ENCODE data around the gene OFD1. TPM values are rescaled to one million over a fixed set of nuclear protein-coding genes. Genes with fewer than 3 reads are reported as not detected.

OFD1 gene
- total RNA-seq (2014; rRNA removed; shearing (Covaris generic)) = 17.0 and 26.9 TPM in 2 replicates

GRCh38 chrX:13734278-13735172 is at the start of gene OFD1, which contains the start of gene TRAPPC2:
Gene OFD1 (plus strand): TSS chrX:13734748. CDS start chrX:13735072, 324 bp downstream.
Gene TRAPPC2 (minus strand): TSS chrX:13734620. CDS start chrX:13719963, 14,657 bp downstream.
- DNase-seq (ENCODE audit: low spot score) = peak; percentile 94
- in situ Hi-C loops (cut with HindIII; ENCODE audit: low sequenced_read_pairs) = no loop called here

- in situ Hi-C loops (cut with HindIII; ENCODE audit: low sequenced_read_pairs) = no loop called here
- DNase-seq (ENCODE audit: low spot score) = no peak
Measured at GRCh38 chrX:13685126-13685763, 49.3 kb upstream of the OFD1 start.

GRCh38 chrX:13687203-13687602 is 47.3 kb upstream of the OFD1 start:
- in situ Hi-C loops (cut with HindIII; ENCODE audit: low sequenced_read_pairs) = no loop called here

GRCh38 chrX:13688384-13688957 is 46.1 kb upstream of the OFD1 start:
- in situ Hi-C loops (cut with HindIII; ENCODE audit: low sequenced_read_pairs) = no loop called here
- no peak for DNase-seq (ENCODE audit: low spot score)

More at GRCh38 chrX:13687203-13687602, 47.3 kb upstream of the OFD1 start:
- no peak for DNase-seq (ENCODE audit: low spot score)

GRCh38 chrX:13688958-13689740 is 45.4 kb upstream of the OFD1 start, which contains the start of gene RAB9A:
Gene RAB9A (plus strand): TSS chrX:13689128. CDS start chrX:13708747, 19,619 bp downstream.
- in situ Hi-C loops (cut with HindIII; ENCODE audit: low sequenced_read_pairs) = no loop called here
- peak; percentile 70 for DNase-seq (ENCODE audit: low spot score)

GRCh38 chrX:13689741-13690211 is 44.8 kb upstream of the OFD1 start:
- in situ Hi-C loops (cut with HindIII; ENCODE audit: low sequenced_read_pairs) = no loop called here
- DNase-seq (ENCODE audit: low spot score) = no peak

- in situ Hi-C loops (cut with HindIII; ENCODE audit: low sequenced_read_pairs) = no loop called here
- DNase-seq (ENCODE audit: low spot score) = no peak
Measured at GRCh38 chrX:13690836-13691235, 43.7 kb upstream of the OFD1 start.

- in situ Hi-C loops (cut with HindIII; ENCODE audit: low sequenced_read_pairs) = no loop called here
- no peak for DNase-seq (ENCODE audit: low spot score)
Measured at GRCh38 chrX:13691841-13692371, 42.6 kb upstream of the OFD1 start.

GRCh38 chrX:13692771-13693231 is 41.7 kb upstream of the OFD1 start:
- in situ Hi-C loops (cut with HindIII; ENCODE audit: low sequenced_read_pairs) = no loop called here
- DNase-seq (ENCODE audit: low spot score) = peak; percentile 11

- DNase-seq (ENCODE audit: low spot score) = peak; percentile 16
- in situ Hi-C loops (cut with HindIII; ENCODE audit: low sequenced_read_pairs) = no loop called here
Measured at GRCh38 chrX:13693341-13693961, 41.1 kb upstream of the OFD1 start.

- no peak for DNase-seq (ENCODE audit: low spot score)
- in situ Hi-C loops (cut with HindIII; ENCODE audit: low sequenced_read_pairs) = no loop called here
Measured at GRCh38 chrX:13694359-13694758, 40.2 kb upstream of the OFD1 start.

- in situ Hi-C loops (cut with HindIII; ENCODE audit: low sequenced_read_pairs) = no loop called here
- no peak for DNase-seq (ENCODE audit: low spot score)
Measured at GRCh38 chrX:13694983-13695382, 39.6 kb upstream of the OFD1 start.

GRCh38 chrX:13695601-13696115 is 38.9 kb upstream of the OFD1 start:
- in situ Hi-C loops (cut with HindIII; ENCODE audit: low sequenced_read_pairs) = no loop called here
- DNase-seq (ENCODE audit: low spot score) = no peak

GRCh38 chrX:13697455-13697854 is 37.1 kb upstream of the OFD1 start:
- DNase-seq (ENCODE audit: low spot score) = no peak
- in situ Hi-C loops (cut with HindIII; ENCODE audit: low sequenced_read_pairs) = no loop called here

- in situ Hi-C loops (cut with HindIII; ENCODE audit: low sequenced_read_pairs) = no loop called here
- no peak for DNase-seq (ENCODE audit: low spot score)
Measured at GRCh38 chrX:13697976-13698375, 36.6 kb upstream of the OFD1 start.

GRCh38 chrX:13698432-13698831 is 36.1 kb upstream of the OFD1 start:
- in situ Hi-C loops (cut with HindIII; ENCODE audit: low sequenced_read_pairs) = no loop called here
- DNase-seq (ENCODE audit: low spot score) = no peak

GRCh38 chrX:13699183-13699826 is 35.2 kb upstream of the OFD1 start:
- in situ Hi-C loops (cut with HindIII; ENCODE audit: low sequenced_read_pairs) = no loop called here
- DNase-seq (ENCODE audit: low spot score) = no peak

- in situ Hi-C loops (cut with HindIII; ENCODE audit: low sequenced_read_pairs) = no loop called here
- DNase-seq (ENCODE audit: low spot score) = no peak
Measured at GRCh38 chrX:13700380-13700779, 34.2 kb upstream of the OFD1 start.

Data from G401 (cell line).